A549 (cell line): ENCODE data around the gene PRICKLE1.

Source experiments
- BCL3 ChIP-seq: fragments of >200 bp; sonication (Bioruptor Twin); formaldehyde crosslinking; IDR thresholded peaks from 3 replicates; pipeline ENCODE4 v1.6.1; 2016
- BHLHE40 ChIP-seq: IDR thresholded peaks from 2 replicates; pipeline ENCODE4 v1.6.1; 2012; ENCODE audit warnings: low read depth, low read length, inconsistent platforms
- CHD2 ChIP-seq: fragments of 150-350 bp; IDR thresholded peaks from 2 replicates; pipeline ENCODE4 v1.6.1; 2014; ENCODE audit warnings: low read length; ENCODE audit not compliant: partially characterized antibody
- EP300 ChIP-seq, 2 experiments: fragments of >200 bp; sonication (Bioruptor Twin); formaldehyde crosslinking; IDR thresholded peaks; 2 replicates in 1 of 2; 3 replicates in 1 of 2; pipeline ENCODE4 v1.6.1; 2016 to 2017
- FOXS1 ChIP-seq: fragments of 250-450 bp; sonication (Bioruptor Pico); IDR thresholded peaks from 2 replicates; pipeline ENCODE4 v1.5.0; 2020; ENCODE audit warnings: mild to moderate bottlenecking, moderate library complexity
- HDAC2 ChIP-seq: fragments of 200-600 bp; sonication (generic); IDR thresholded peaks from 2 replicates; pipeline ENCODE4 v1.6.1; 2016
- KDM1A ChIP-seq: fragments of 200-600 bp; sonication (generic); IDR thresholded peaks from 2 replicates; pipeline ENCODE4 v1.6.1; 2016; ENCODE audit warnings: low read depth, mild to moderate bottlenecking
- MAFK ChIP-seq: fragments of 450-650 bp; IDR thresholded peaks from 2 replicates; pipeline ENCODE4 v1.6.1; 2014; ENCODE audit not compliant: partially characterized antibody
- MAX ChIP-seq: IDR thresholded peaks from 2 replicates; pipeline ENCODE4 v1.6.1; 2012
- POLR2A ChIP-seq: IDR thresholded peaks from 2 replicates; pipeline ENCODE4 v1.6.1; 2012; ENCODE audit warnings: mild to moderate bottlenecking, low read length
- RAD21 ChIP-seq, 2 experiments: fragments of >200 bp in 1 of 2; sonication (Bioruptor Twin) in 1 of 2; formaldehyde crosslinking in 1 of 2; IDR thresholded peaks in 1 of 2; conservative IDR thresholded peaks in 1 of 2; 2 replicates in 1 of 2; 3 replicates in 1 of 2; pipeline ENCODE4 v1.6.1; 2012 to 2018; ENCODE audit warnings: inconsistent platforms in 1 of 2
- RCOR1 ChIP-seq: fragments of 150-350 bp; IDR thresholded peaks from 2 replicates; pipeline ENCODE4 v1.6.1; 2014; ENCODE audit warnings: antibody characterized with exemption, low read length, low read depth
- TF ChIP-seq, protein P1 (sequence below): fragments of >200 bp; sonication (Bioruptor Twin); formaldehyde crosslinking; IDR thresholded peaks from 3 replicates; pipeline ENCODE4 v1.5.1; 2016

- TF ChIP-seq MAX (no peak), POLR2A (no peak), RCOR1 (no peak), EP300 (IDR thresholded peaks at IDR 0.05) (no peak), MAFK (no peak), BCL3 (no peak), CHD2 (no peak), RAD21 (conservative IDR thresholded peaks at IDR 0.05 in 1 of 2, IDR thresholded peaks at IDR 0.05 in 1 of 2) (no peak), BHLHE40 (no peak), KDM1A (no peak), HDAC2 (no peak), FOXS1 (no peak)
- TF ChIP-seq, protein P1, sequence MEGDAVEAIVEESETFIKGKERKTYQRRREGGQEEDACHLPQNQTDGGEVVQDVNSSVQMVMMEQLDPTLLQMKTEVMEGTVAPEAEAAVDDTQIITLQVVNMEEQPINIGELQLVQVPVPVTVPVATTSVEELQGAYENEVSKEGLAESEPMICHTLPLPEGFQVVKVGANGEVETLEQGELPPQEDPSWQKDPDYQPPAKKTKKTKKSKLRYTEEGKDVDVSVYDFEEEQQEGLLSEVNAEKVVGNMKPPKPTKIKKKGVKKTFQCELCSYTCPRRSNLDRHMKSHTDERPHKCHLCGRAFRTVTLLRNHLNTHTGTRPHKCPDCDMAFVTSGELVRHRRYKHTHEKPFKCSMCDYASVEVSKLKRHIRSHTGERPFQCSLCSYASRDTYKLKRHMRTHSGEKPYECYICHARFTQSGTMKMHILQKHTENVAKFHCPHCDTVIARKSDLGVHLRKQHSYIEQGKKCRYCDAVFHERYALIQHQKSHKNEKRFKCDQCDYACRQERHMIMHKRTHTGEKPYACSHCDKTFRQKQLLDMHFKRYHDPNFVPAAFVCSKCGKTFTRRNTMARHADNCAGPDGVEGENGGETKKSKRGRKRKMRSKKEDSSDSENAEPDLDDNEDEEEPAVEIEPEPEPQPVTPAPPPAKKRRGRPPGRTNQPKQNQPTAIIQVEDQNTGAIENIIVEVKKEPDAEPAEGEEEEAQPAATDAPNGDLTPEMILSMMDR, result no peak
Measured at GRCh38 chr12:42442311-42442759, 147.2 kb downstream of the PRICKLE1 start.
